ENCODE data around the gene ADGRD1.
A peak's percentile ranks its signal among the peaks of the same experiment; 100 is the strongest.

ADGRD1 gene

GRCh38 chr12:131020326-131021153 is 66.8 kb downstream of the ADGRD1 start:
- H3K9me3 ChIP-seq (ENCODE audit: control insufficient read depth in 1 of 2, low read length in 2 of 2): no peaks in the 10 kb centered on the region
- no peaks in the 10 kb centered on the region for H3K27me3 ChIP-seq (ENCODE audit: low read depth, low read length)
- H3K36me3 ChIP-seq (ENCODE audit: control insufficient read depth in 1 of 2, insufficient read depth in 2 of 2, low read length in 2 of 2): peaks cover 0 to 18% of the 10 kb centered on the region in 2 donors
- H3K27ac ChIP-seq (ENCODE audit: low read length): no peak overlapping the region
- no peak overlapping the region for H3K4me3 ChIP-seq (ENCODE audit: low read depth in 1 of 2, low read length in 2 of 2)
- H3K4me1 ChIP-seq (ENCODE audit: control insufficient read depth in 1 of 2, insufficient read depth in 2 of 2, low read length in 2 of 2): no peaks in the 10 kb centered on the region

- no peaks in the 10 kb centered on the region for H3K27me3 ChIP-seq (ENCODE audit: low read depth, low read length)
- H3K4me3 ChIP-seq (ENCODE audit: low read depth in 1 of 2, low read length in 2 of 2): no peak overlapping the region
- H3K36me3 ChIP-seq (ENCODE audit: control insufficient read depth in 1 of 2, insufficient read depth in 2 of 2, low read length in 2 of 2): peaks cover 0 to 18% of the 10 kb centered on the region in 2 donors
- H3K9me3 ChIP-seq (ENCODE audit: control insufficient read depth in 1 of 2, low read length in 2 of 2): no peaks in the 10 kb centered on the region
- no peaks in the 10 kb centered on the region for H3K4me1 ChIP-seq (ENCODE audit: control insufficient read depth in 1 of 2, insufficient read depth in 2 of 2, low read length in 2 of 2)
- H3K27ac ChIP-seq (ENCODE audit: low read length): no peak overlapping the region
These were observed 67.4 kb downstream of the ADGRD1 start for GRCh38 chr12:131021154-131021541.

GRCh38 chr12:131024026-131024425 is 70.3 kb downstream of the ADGRD1 start:
- peaks cover 0 to 18% of the 10 kb centered on the region in 2 donors for H3K36me3 ChIP-seq (ENCODE audit: control insufficient read depth in 1 of 2, insufficient read depth in 2 of 2, low read length in 2 of 2)
- H3K4me3 ChIP-seq (ENCODE audit: low read depth in 1 of 2, low read length in 2 of 2): no peak overlapping the region
- no peaks in the 10 kb centered on the region for H3K27me3 ChIP-seq (ENCODE audit: low read depth, low read length)
- no peak overlapping the region for H3K27ac ChIP-seq (ENCODE audit: low read length)
- H3K9me3 ChIP-seq (ENCODE audit: control insufficient read depth in 1 of 2, low read length in 2 of 2): no peaks in the 10 kb centered on the region
- H3K4me1 ChIP-seq (ENCODE audit: control insufficient read depth in 1 of 2, insufficient read depth in 2 of 2, low read length in 2 of 2): peaks cover 3 to 8% of the 10 kb centered on the region in 2 donors

- Histone ChIP-seq H3K27ac (ENCODE audit: low read length) (no peak overlapping the region), H3K4me1 (ENCODE audit: control insufficient read depth in 1 of 2, insufficient read depth in 2 of 2, low read length in 2 of 2) (peaks cover 3 to 8% of the 10 kb centered on the region in 2 donors), H3K9me3 (ENCODE audit: control insufficient read depth in 1 of 2, low read length in 2 of 2) (no peaks in the 10 kb centered on the region), H3K4me3 (ENCODE audit: low read depth in 1 of 2, low read length in 2 of 2) (no peak overlapping the region), H3K27me3 (ENCODE audit: low read depth, low read length) (no peaks in the 10 kb centered on the region), H3K36me3 (ENCODE audit: control insufficient read depth in 1 of 2, insufficient read depth in 2 of 2, low read length in 2 of 2) (peaks cover 0 to 18% of the 10 kb centered on the region in 2 donors)
These were observed 71.0 kb downstream of the ADGRD1 start for GRCh38 chr12:131024721-131025120.

GRCh38 chr12:131025234-131025633 is 71.5 kb downstream of the ADGRD1 start:
- Histone ChIP-seq H3K9me3 (ENCODE audit: control insufficient read depth in 1 of 2, low read length in 2 of 2) (no peaks in the 10 kb centered on the region), H3K36me3 (ENCODE audit: control insufficient read depth in 1 of 2, insufficient read depth in 2 of 2, low read length in 2 of 2) (peaks cover 0 to 18% of the 10 kb centered on the region in 2 donors), H3K4me1 (ENCODE audit: control insufficient read depth in 1 of 2, insufficient read depth in 2 of 2, low read length in 2 of 2) (peaks cover 3 to 8% of the 10 kb centered on the region in 2 donors), H3K27me3 (ENCODE audit: low read depth, low read length) (no peaks in the 10 kb centered on the region), H3K27ac (ENCODE audit: low read length) (no peak overlapping the region), H3K4me3 (ENCODE audit: low read depth in 1 of 2, low read length in 2 of 2) (no peak overlapping the region)

- Histone ChIP-seq H3K9me3 (ENCODE audit: control insufficient read depth in 1 of 2, low read length in 2 of 2) (no peaks in the 10 kb centered on the region), H3K27ac (ENCODE audit: low read length) (no peak overlapping the region), H3K4me1 (ENCODE audit: control insufficient read depth in 1 of 2, insufficient read depth in 2 of 2, low read length in 2 of 2) (peaks cover 3 to 8% of the 10 kb centered on the region in 2 donors), H3K27me3 (ENCODE audit: low read depth, low read length) (no peaks in the 10 kb centered on the region), H3K36me3 (ENCODE audit: control insufficient read depth in 1 of 2, insufficient read depth in 2 of 2, low read length in 2 of 2) (peaks cover 0 to 18% of the 10 kb centered on the region in 2 donors), H3K4me3 (ENCODE audit: low read depth in 1 of 2, low read length in 2 of 2) (no peak overlapping the region)
These were observed 72.4 kb downstream of the ADGRD1 start for GRCh38 chr12:131025939-131026702.

GRCh38 chr12:131026754-131027153 is 73.0 kb downstream of the ADGRD1 start:
- H3K9me3 ChIP-seq (ENCODE audit: control insufficient read depth in 1 of 2, low read length in 2 of 2): no peaks in the 10 kb centered on the region
- H3K27me3 ChIP-seq (ENCODE audit: low read depth, low read length): no peaks in the 10 kb centered on the region
- no peak overlapping the region for H3K4me3 ChIP-seq (ENCODE audit: low read depth in 1 of 2, low read length in 2 of 2)
- H3K36me3 ChIP-seq (ENCODE audit: control insufficient read depth in 1 of 2, insufficient read depth in 2 of 2, low read length in 2 of 2): peaks cover 0 to 21% of the 10 kb centered on the region in 2 donors
- H3K4me1 ChIP-seq (ENCODE audit: control insufficient read depth in 1 of 2, insufficient read depth in 2 of 2, low read length in 2 of 2): peaks cover 3 to 8% of the 10 kb centered on the region in 2 donors
- H3K27ac ChIP-seq (ENCODE audit: low read length): no peak overlapping the region

- no peaks in the 10 kb centered on the region for H3K27me3 ChIP-seq (ENCODE audit: low read depth, low read length)
- peaks cover 3 to 8% of the 10 kb centered on the region in 2 donors for H3K4me1 ChIP-seq (ENCODE audit: control insufficient read depth in 1 of 2, insufficient read depth in 2 of 2, low read length in 2 of 2)
- no peaks in the 10 kb centered on the region for H3K9me3 ChIP-seq (ENCODE audit: control insufficient read depth in 1 of 2, low read length in 2 of 2)
- peaks cover 0 to 18% of the 10 kb centered on the region in 2 donors for H3K36me3 ChIP-seq (ENCODE audit: control insufficient read depth in 1 of 2, insufficient read depth in 2 of 2, low read length in 2 of 2)
- no peak overlapping the region for H3K4me3 ChIP-seq (ENCODE audit: low read depth in 1 of 2, low read length in 2 of 2)
- no peak overlapping the region for H3K27ac ChIP-seq (ENCODE audit: low read length)
These were observed 73.6 kb downstream of the ADGRD1 start for GRCh38 chr12:131027264-131027663.

- peaks cover 0 to 13% of the 10 kb centered on the region in 2 donors for H3K36me3 ChIP-seq (ENCODE audit: control insufficient read depth in 1 of 2, insufficient read depth in 2 of 2, low read length in 2 of 2)
- peak overlapping the region; percentile 21 for H3K27ac ChIP-seq (ENCODE audit: low read length)
- H3K9me3 ChIP-seq (ENCODE audit: control insufficient read depth in 1 of 2, low read length in 2 of 2): no peaks in the 10 kb centered on the region
- H3K4me3 ChIP-seq (ENCODE audit: low read depth in 1 of 2, low read length in 2 of 2): no peak overlapping the region
- H3K4me1 ChIP-seq (ENCODE audit: control insufficient read depth in 1 of 2, insufficient read depth in 2 of 2, low read length in 2 of 2): peaks cover 3 to 8% of the 10 kb centered on the region in 2 donors
- H3K27me3 ChIP-seq (ENCODE audit: low read depth, low read length): no peaks in the 10 kb centered on the region
These were observed 74.3 kb downstream of the ADGRD1 start for GRCh38 chr12:131027876-131028586.

GRCh38 chr12:131028587-131029338 is 75.1 kb downstream of the ADGRD1 start:
- Histone ChIP-seq H3K9me3 (ENCODE audit: control insufficient read depth in 1 of 2, low read length in 2 of 2) (no peaks in the 10 kb centered on the region), H3K4me1 (ENCODE audit: control insufficient read depth in 1 of 2, insufficient read depth in 2 of 2, low read length in 2 of 2) (peaks cover 3 to 8% of the 10 kb centered on the region in 2 donors), H3K27me3 (ENCODE audit: low read depth, low read length) (no peaks in the 10 kb centered on the region), H3K4me3 (ENCODE audit: low read depth in 1 of 2, low read length in 2 of 2) (no peak overlapping the region), H3K27ac (ENCODE audit: low read length) (peak overlapping the region; percentile 21), H3K36me3 (ENCODE audit: control insufficient read depth in 1 of 2, insufficient read depth in 2 of 2, low read length in 2 of 2) (peaks cover 0 to 13% of the 10 kb centered on the region in 2 donors)
